HepG2 (cell line): ENCODE data around the gene DENND5B. TPM values are rescaled to one million over a fixed set of nuclear protein-coding genes. Genes with fewer than 3 reads are reported as not detected.

ENCODE experiments used
- ATF2 ChIP-seq: sonication (generic); formaldehyde crosslinking; IDR thresholded peaks from 2 replicates; pipeline ENCODE4 v1.4.0; 2020; ENCODE audit warnings: missing genetic modification reagents
- EZH2 ChIP-seq: conservative IDR thresholded peaks from 2 replicates; pipeline ENCODE4 v1.6.1; 2012; ENCODE audit warnings: mild to moderate bottlenecking, low read depth, low read length, moderate library complexity
- FOXO4 ChIP-seq: sonication (generic); formaldehyde crosslinking; conservative IDR thresholded peaks from 2 replicates; pipeline ENCODE4 v1.8.1; 2023; ENCODE audit warnings: missing genetic modification reagents
- HINFP ChIP-seq: sonication (generic); formaldehyde crosslinking; IDR thresholded peaks from 2 replicates; pipeline ENCODE4 v1.4.0; 2020; ENCODE audit warnings: low read depth, mild to moderate bottlenecking, missing genetic modification reagents
- HOMEZ ChIP-seq: IDR thresholded peaks from 2 replicates; pipeline ENCODE4 v1.6.1; 2016; ENCODE audit warnings: low read depth
- MXI1 ChIP-seq: IDR thresholded peaks from 3 replicates; pipeline ENCODE4 v1.6.1; 2012; ENCODE audit warnings: low read depth, low read length, inconsistent platforms, borderline replicate concordance
- MYC ChIP-seq: sonication (generic); formaldehyde crosslinking; IDR thresholded peaks from 2 replicates; pipeline ENCODE4 v1.9.0; 2021; ENCODE audit warnings: missing genetic modification reagents, borderline replicate concordance
- NR2F2 ChIP-seq: IDR thresholded peaks from 2 replicates; pipeline ENCODE4 v1.6.1; 2012; ENCODE audit warnings: low read depth, inconsistent platforms, borderline replicate concordance
- PCBP2 ChIP-seq: fragments of 200-400 bp; formaldehyde crosslinking; optimal IDR thresholded peaks from 2 replicates; pipeline ENCODE3; 2018; ENCODE audit warnings: low read length, low read depth; ENCODE audit not compliant: poor library complexity, severe bottlenecking
- RBAK ChIP-seq: sonication (generic); formaldehyde crosslinking; IDR thresholded peaks from 2 replicates; pipeline ENCODE4 v1.5.1; 2020; ENCODE audit warnings: mild to moderate bottlenecking, missing genetic modification reagents
- RCOR2 ChIP-seq: IDR thresholded peaks from 2 replicates; pipeline ENCODE4 v1.6.1; 2016; ENCODE audit warnings: missing biosample characterization, missing genetic modification reagents
- SIN3A ChIP-seq: IDR thresholded peaks from 2 replicates; pipeline ENCODE4 v1.6.1; 2011; ENCODE audit warnings: low read depth, mild to moderate bottlenecking, control low read depth, low read length, borderline replicate concordance
- SOX13 ChIP-seq, 3 experiments: fragments of 450-650 bp in 1 of 3; sonication (generic) in 1 of 3; formaldehyde crosslinking in 1 of 3; IDR thresholded peaks in 2 of 3; conservative IDR thresholded peaks in 1 of 3; 2 replicates each; pipeline versions ENCODE4 v1.5.0 to v1.6.1; 2016 to 2020; ENCODE audit warnings: antibody characterized with exemption in 1 of 3, mild to moderate bottlenecking in 1 of 3, missing compliant biosample characterization in 1 of 3, missing genetic modification reagents in 1 of 3, moderate library complexity in 1 of 3
- THAP7 ChIP-seq: sonication (generic); formaldehyde crosslinking; IDR thresholded peaks from 2 replicates; pipeline ENCODE4 v1.8.1; 2023; ENCODE audit warnings: mild to moderate bottlenecking, missing genetic modification reagents
- ZBTB39 ChIP-seq: sonication (generic); formaldehyde crosslinking; IDR thresholded peaks from 2 replicates; pipeline ENCODE4 v1.5.0; 2020; ENCODE audit warnings: missing genetic modification reagents
- ZFP37 ChIP-seq: sonication (generic); formaldehyde crosslinking; IDR thresholded peaks from 2 replicates; pipeline ENCODE4 v1.4.0; 2020; ENCODE audit warnings: missing genetic modification reagents, borderline replicate concordance
- ZNF235 ChIP-seq: sonication (generic); formaldehyde crosslinking; IDR thresholded peaks from 2 replicates; pipeline ENCODE4 v1.8.1; 2023; ENCODE audit warnings: mild to moderate bottlenecking, missing genetic modification reagents, borderline replicate concordance
- ZNF251 ChIP-seq: sonication (generic); formaldehyde crosslinking; IDR thresholded peaks from 2 replicates; pipeline ENCODE4 v1.9.0; 2021; ENCODE audit warnings: mild to moderate bottlenecking, missing genetic modification reagents
- ZNF549 ChIP-seq: sonication (generic); formaldehyde crosslinking; IDR thresholded peaks from 2 replicates; pipeline ENCODE4 v1.5.0; 2020; ENCODE audit warnings: missing genetic modification reagents
- ZNF782 ChIP-seq: sonication (generic); formaldehyde crosslinking; IDR thresholded peaks from 2 replicates; pipeline ENCODE4 v1.4.0; 2020; ENCODE audit warnings: missing genetic modification reagents, mild to moderate bottlenecking, borderline replicate concordance
- ZSCAN29 ChIP-seq: sonication (generic); formaldehyde crosslinking; conservative IDR thresholded peaks from 2 replicates; pipeline ENCODE4 v1.4.0; 2020; ENCODE audit warnings: mild to moderate bottlenecking, missing genetic modification reagents
- polyA plus RNA-seq, 8 experiments: library from polyadenylated mRNA; depleted of rRNA in 3 of 8; stranded (reverse) in 7 of 8; unstranded in 1 of 8; fragments of >200 nt; fragmentation: Illumina TruSeq in 4 of 8; extraction: Trizol in 4 of 8; gene quantifications; 2 replicates each; pipeline versions ENCODE4 v1.2.1 to v1.2.3, GENCODE V29; 2011 to 2016; ENCODE audit warnings: low read depth in 4 of 8, missing spikeins in 1 of 8, mixed read lengths in 1 of 8; ENCODE audit not compliant: insufficient read depth in 1 of 8
- total RNA-seq, 5 experiments: library from RNA; depleted of rRNA; stranded (reverse); fragments of >200 nt; fragmentation: Illumina TruSeq; extraction: Trizol; gene quantifications; 2 replicates each; pipeline ENCODE4 v1.2.3, GENCODE V29; 2016; ENCODE audit warnings: low read depth in 1 of 5

DENND5B gene
- total and polyA plus RNA-seq, 2 of the 13 experiments (the other 11 are each of a cell fraction or from before 2014, with no cell fraction given), result 14.7 to 18.7 TPM

- TF ChIP-seq SOX13 (IDR thresholded peaks at IDR 0.05) (no peak), SOX13 (CRISPR knock-in tag; conservative IDR thresholded peaks at IDR 0.05 in 1 of 2, IDR thresholded peaks at IDR 0.05 in 1 of 2) (no peak), ZNF549 (CRISPR knock-in tag) (no peak), PCBP2 (no peak), NR2F2 (0 out of 2 replicates have a peak, but pooled peaks have one; percentile 1), ZBTB39 (no peak), HOMEZ (CRISPR knock-in tag) (no peak), ZFP37 (CRISPR knock-in tag) (no peak), RBAK (CRISPR knock-in tag) (no peak), ZNF782 (CRISPR knock-in tag) (no peak), THAP7 (no peak), ZSCAN29 (CRISPR knock-in tag) (no peak), ZNF251 (CRISPR knock-in tag) (no peak), EZH2 (no peak), ATF2 (no peak), MYC (CRISPR knock-in tag) (no peak), HINFP (no peak), MXI1 (no peak), ZNF235 (CRISPR knock-in tag) (no peak), FOXO4 (CRISPR knock-in tag) (no peak), RCOR2 (no peak), SIN3A (no peak)
Observed at GRCh38 chr12:31355747-31356107, 235.2 kb downstream of the DENND5B start (continued).
